ENCODE results near the gene DDX39A. TPM values are rescaled to one million over a fixed set of nuclear protein-coding genes. Genes with fewer than 3 reads are reported as not detected.
"Not testable (repeated sequence)": the region's sequence is repeated elsewhere in the genome, so short reads cannot be mapped to it uniquely, and the experiment has no call there.

Gene DDX39A
- 10 to 100 TPM; 25.5 to 29.8 TPM for total RNA-seq

GRCh38 chr19:14419106-14419813, at the start of gene DDX39A:
Gene DDX39A (minus strand): TSS chr19:14419341. CDS start chr19:14413220, 6,121 bp downstream.
- H3K27ac ChIP-seq = peak within 1 kb of the TSS; percentile 90 to 96
- peak within 1 kb of the TSS; percentile 73 to 90 for H3K4me3 ChIP-seq
- peaks cover 0 to 35% of the 10 kb centered on the region in 2 donors for H3K4me1 ChIP-seq
- TF ChIP-seq, protein P1, sequence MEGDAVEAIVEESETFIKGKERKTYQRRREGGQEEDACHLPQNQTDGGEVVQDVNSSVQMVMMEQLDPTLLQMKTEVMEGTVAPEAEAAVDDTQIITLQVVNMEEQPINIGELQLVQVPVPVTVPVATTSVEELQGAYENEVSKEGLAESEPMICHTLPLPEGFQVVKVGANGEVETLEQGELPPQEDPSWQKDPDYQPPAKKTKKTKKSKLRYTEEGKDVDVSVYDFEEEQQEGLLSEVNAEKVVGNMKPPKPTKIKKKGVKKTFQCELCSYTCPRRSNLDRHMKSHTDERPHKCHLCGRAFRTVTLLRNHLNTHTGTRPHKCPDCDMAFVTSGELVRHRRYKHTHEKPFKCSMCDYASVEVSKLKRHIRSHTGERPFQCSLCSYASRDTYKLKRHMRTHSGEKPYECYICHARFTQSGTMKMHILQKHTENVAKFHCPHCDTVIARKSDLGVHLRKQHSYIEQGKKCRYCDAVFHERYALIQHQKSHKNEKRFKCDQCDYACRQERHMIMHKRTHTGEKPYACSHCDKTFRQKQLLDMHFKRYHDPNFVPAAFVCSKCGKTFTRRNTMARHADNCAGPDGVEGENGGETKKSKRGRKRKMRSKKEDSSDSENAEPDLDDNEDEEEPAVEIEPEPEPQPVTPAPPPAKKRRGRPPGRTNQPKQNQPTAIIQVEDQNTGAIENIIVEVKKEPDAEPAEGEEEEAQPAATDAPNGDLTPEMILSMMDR (IDR thresholded peaks at IDR 0.05) = no peak
- H3K36me3 ChIP-seq = no peaks in the 10 kb centered on the region
- no peaks in the 10 kb centered on the region for H3K9me3 ChIP-seq
- H3K27me3 ChIP-seq = no peaks in the 10 kb centered on the region
- DNase-seq (ENCODE audit: low spot score) = peak; percentile 100

GRCh38 chr19:14467816-14468215, 48.7 kb upstream of the DDX39A start:
- no peaks in the 10 kb centered on the region for H3K9me3 ChIP-seq
- H3K27me3 ChIP-seq = no peaks in the 10 kb centered on the region
- DNase-seq (ENCODE audit: low spot score) = no peak
- TF ChIP-seq, protein P1 (IDR thresholded peaks at IDR 0.05) = no peak
- H3K36me3 ChIP-seq = peaks cover 80% of the 10 kb centered on the region
- H3K27ac ChIP-seq = no peak overlapping the region
- no peak overlapping the region for H3K4me3 ChIP-seq
- peaks cover 0 to 14% of the 10 kb centered on the region in 2 donors for H3K4me1 ChIP-seq

GRCh38 chr19:14467391-14467790, 48.2 kb upstream of the DDX39A start:
- Histone ChIP-seq H3K4me1 (peaks cover 0 to 10% of the 10 kb centered on the region in 2 donors), H3K4me3 (no peak overlapping the region), H3K9me3 (no peaks in the 10 kb centered on the region), H3K36me3 (peaks cover 84% of the 10 kb centered on the region), H3K27ac (no peak overlapping the region), H3K27me3 (no peaks in the 10 kb centered on the region)
- DNase-seq (ENCODE audit: low spot score) = no peak
- TF ChIP-seq, protein P1 (IDR thresholded peaks at IDR 0.05) = no peak

DNA sequence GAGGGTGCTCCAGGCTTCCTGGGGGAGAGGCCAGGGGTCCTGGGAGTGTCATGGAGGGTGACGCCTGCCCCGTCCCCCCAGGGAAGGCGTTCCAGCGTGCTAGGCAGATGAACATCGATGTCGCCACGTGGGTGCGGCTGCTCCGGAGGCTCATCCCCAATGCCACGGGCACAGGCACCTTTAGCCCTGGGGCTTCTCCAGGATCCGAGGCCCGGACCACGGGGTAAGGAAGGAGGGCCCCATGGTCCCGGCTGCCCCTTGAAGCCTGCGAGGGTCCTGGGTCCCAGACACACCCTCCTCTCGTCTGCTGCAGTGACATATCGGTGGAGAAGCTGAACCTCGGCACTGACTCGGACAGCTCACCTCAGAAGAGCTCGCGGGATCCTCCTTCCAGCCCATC, 44.6 kb upstream of the DDX39A start:
- TF ChIP-seq, protein P1 (IDR thresholded peaks at IDR 0.05) = no peak
- Histone ChIP-seq H3K4me3 (no peak overlapping the region), H3K27me3 (no peaks in the 10 kb centered on the region), H3K36me3 (peaks cover 85% of the 10 kb centered on the region), H3K9me3 (no peaks in the 10 kb centered on the region), H3K27ac (no peak overlapping the region), H3K4me1 (no peaks in the 10 kb centered on the region)
- no peak for DNase-seq (ENCODE audit: low spot score)

DNA sequence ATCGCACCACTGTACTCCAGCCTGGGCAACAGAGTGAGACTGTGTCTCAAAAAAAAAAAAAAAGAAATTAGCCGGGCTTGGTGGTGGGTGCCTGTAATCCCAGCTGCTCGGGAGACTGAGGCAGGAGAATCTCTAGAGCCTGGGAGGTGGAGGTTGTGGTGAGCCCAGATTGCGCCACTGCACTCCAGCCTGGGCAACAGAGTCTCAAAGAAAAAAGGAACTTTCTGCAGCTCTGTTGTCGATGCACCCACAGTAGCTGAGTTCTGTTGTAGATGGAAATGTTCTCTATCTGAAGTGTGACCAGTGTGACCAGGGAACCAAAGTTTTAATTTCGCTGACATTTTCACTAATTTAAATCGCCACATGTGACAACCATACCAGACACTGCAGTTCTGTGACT, 43.3 kb upstream of the DDX39A start:
- not testable (repeated sequence) for H3K27ac ChIP-seq; H3K4me1 ChIP-seq; H3K27me3 ChIP-seq; H3K4me3 ChIP-seq; DNase-seq (ENCODE audit: low spot score); H3K9me3 ChIP-seq
- H3K36me3 ChIP-seq = peaks cover 85% of the 10 kb centered on the region

- DNase-seq (ENCODE audit: low spot score) = no peak
- Histone ChIP-seq H3K9me3 (no peaks in the 10 kb centered on the region), H3K4me1 (no peaks in the 10 kb centered on the region), H3K27me3 (no peaks in the 10 kb centered on the region), H3K4me3 (no peak overlapping the region), H3K36me3 (peaks cover 75% of the 10 kb centered on the region), H3K27ac (no peak overlapping the region)
- TF ChIP-seq, protein P1 (IDR thresholded peaks at IDR 0.05) = no peak
Measured at GRCh38 chr19:14460935-14461334, 41.8 kb upstream of the DDX39A start.

Data from right atrium auricular region (tissue), 2 donors.